Measurements from ENCODE around the gene CNTLN.

- TF ChIP-seq, protein P1, sequence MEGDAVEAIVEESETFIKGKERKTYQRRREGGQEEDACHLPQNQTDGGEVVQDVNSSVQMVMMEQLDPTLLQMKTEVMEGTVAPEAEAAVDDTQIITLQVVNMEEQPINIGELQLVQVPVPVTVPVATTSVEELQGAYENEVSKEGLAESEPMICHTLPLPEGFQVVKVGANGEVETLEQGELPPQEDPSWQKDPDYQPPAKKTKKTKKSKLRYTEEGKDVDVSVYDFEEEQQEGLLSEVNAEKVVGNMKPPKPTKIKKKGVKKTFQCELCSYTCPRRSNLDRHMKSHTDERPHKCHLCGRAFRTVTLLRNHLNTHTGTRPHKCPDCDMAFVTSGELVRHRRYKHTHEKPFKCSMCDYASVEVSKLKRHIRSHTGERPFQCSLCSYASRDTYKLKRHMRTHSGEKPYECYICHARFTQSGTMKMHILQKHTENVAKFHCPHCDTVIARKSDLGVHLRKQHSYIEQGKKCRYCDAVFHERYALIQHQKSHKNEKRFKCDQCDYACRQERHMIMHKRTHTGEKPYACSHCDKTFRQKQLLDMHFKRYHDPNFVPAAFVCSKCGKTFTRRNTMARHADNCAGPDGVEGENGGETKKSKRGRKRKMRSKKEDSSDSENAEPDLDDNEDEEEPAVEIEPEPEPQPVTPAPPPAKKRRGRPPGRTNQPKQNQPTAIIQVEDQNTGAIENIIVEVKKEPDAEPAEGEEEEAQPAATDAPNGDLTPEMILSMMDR (conservative IDR thresholded peaks at IDR 0.05; ENCODE audit: low read depth in 2 of 2) = no peak
- TF ChIP-seq EZH2phosphoT487 (IDR thresholded peaks at IDR 0.05; ENCODE audit: unreplicated experiment) = no peak
- no peak for TF ChIP-seq REST (IDR thresholded peaks at IDR 0.05; ENCODE audit: unreplicated experiment)
- no peak for TF ChIP-seq JUNB (IDR thresholded peaks at IDR 0.05; ENCODE audit: unreplicated experiment)
- TF ChIP-seq POLR2AphosphoS5 (IDR thresholded peaks at IDR 0.05; ENCODE audit: low read depth) = no peak
- no peak for TF ChIP-seq EZH2 (IDR thresholded peaks at IDR 0.05; ENCODE audit: low read depth, unreplicated experiment)
- no peak for TF ChIP-seq STAT1 (IDR thresholded peaks at IDR 0.05; ENCODE audit: unreplicated experiment)
- TF ChIP-seq ETS1 (IDR thresholded peaks at IDR 0.05) = no peak
- TF ChIP-seq CREB1 (CRISPR knock-in tag; IDR thresholded peaks at IDR 0.05; ENCODE audit: low read depth) = no peak
- TF ChIP-seq, protein P2, sequence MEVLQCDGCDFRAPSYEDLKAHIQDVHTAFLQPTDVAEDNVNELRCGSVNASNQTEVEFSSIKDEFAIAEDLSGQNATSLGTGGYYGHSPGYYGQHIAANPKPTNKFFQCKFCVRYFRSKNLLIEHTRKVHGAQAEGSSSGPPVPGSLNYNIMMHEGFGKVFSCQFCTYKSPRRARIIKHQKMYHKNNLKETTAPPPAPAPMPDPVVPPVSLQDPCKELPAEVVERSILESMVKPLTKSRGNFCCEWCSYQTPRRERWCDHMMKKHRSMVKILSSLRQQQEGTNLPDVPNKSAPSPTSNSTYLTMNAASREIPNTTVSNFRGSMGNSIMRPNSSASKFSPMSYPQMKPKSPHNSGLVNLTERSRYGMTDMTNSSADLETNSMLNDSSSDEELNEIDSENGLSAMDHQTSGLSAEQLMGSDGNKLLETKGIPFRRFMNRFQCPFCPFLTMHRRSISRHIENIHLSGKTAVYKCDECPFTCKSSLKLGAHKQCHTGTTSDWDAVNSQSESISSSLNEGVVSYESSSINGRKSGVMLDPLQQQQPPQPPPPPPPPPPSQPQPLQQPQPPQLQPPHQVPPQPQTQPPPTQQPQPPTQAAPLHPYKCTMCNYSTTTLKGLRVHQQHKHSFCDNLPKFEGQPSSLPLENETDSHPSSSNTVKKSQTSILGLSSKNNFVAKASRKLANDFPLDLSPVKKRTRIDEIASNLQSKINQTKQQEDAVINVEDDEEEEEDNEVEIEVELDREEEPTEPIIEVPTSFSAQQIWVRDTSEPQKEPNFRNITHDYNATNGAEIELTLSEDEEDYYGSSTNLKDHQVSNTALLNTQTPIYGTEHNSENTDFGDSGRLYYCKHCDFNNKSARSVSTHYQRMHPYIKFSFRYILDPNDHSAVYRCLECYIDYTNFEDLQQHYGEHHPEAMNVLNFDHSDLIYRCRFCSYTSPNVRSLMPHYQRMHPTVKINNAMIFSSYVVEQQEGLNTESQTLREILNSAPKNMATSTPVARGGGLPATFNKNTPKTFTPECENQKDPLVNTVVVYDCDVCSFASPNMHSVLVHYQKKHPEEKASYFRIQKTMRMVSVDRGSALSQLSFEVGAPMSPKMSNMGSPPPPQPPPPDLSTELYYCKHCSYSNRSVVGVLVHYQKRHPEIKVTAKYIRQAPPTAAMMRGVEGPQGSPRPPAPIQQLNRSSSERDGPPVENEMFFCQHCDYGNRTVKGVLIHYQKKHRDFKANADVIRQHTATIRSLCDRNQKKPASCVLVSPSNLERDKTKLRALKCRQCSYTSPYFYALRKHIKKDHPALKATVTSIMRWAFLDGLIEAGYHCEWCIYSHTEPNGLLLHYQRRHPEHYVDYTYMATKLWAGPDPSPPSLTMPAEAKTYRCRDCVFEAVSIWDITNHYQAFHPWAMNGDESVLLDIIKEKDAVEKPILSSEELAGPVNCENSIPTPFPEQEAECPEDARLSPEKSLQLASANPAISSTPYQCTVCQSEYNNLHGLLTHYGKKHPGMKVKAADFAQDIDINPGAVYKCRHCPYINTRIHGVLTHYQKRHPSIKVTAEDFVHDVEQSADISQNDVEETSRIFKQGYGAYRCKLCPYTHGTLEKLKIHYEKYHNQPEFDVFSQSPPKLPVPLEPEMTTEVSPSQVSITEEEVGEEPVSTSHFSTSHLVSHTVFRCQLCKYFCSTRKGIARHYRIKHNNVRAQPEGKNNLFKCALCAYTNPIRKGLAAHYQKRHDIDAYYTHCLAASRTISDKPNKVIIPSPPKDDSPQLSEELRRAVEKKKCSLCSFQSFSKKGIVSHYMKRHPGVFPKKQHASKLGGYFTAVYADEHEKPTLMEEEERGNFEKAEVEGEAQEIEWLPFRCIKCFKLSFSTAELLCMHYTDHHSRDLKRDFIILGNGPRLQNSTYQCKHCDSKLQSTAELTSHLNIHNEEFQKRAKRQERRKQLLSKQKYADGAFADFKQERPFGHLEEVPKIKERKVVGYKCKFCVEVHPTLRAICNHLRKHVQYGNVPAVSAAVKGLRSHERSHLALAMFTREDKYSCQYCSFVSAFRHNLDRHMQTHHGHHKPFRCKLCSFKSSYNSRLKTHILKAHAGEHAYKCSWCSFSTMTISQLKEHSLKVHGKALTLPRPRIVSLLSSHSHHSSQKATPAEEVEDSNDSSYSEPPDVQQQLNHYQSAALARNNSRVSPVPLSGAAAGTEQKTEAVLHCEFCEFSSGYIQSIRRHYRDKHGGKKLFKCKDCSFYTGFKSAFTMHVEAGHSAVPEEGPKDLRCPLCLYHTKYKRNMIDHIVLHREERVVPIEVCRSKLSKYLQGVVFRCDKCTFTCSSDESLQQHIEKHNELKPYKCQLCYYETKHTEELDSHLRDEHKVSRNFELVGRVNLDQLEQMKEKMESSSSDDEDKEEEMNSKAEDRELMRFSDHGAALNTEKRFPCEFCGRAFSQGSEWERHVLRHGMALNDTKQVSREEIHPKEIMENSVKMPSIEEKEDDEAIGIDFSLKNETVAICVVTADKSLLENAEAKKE (CRISPR knock-in tag; IDR thresholded peaks at IDR 0.05) = no peak
- no peak for TF ChIP-seq ZNF114 (CRISPR knock-in tag; IDR thresholded peaks at IDR 0.05)
- TF ChIP-seq ZNF331 (CRISPR knock-in tag; IDR thresholded peaks at IDR 0.05; ENCODE audit: low read depth) = no peak
Measured at GRCh38 chr9:17225407-17225806, 90.6 kb downstream of the CNTLN start.
